Loucy (cell line): Measurements from ENCODE around the gene LRP10.

ENCODE experiments used
- H2AFZ ChIP-seq: fragments of 200-600 bp; sonication (generic); 2 replicates; pipeline ENCODE4 v1.6.0; 2016; ENCODE audit warnings: antibody characterized with exemption, mild to moderate bottlenecking, low read length, moderate library complexity
- H3F3A ChIP-seq: fragments of 200-600 bp; 2 replicates; pipeline ENCODE4 v1.6.0; 2016; ENCODE audit warnings: antibody characterized with exemption, low read depth, mild to moderate bottlenecking
- H3K27me3 ChIP-seq: fragments of 200-600 bp; sonication (generic); 2 replicates; pipeline ENCODE4 v1.6.1; 2014; ENCODE audit warnings: low read length, mild to moderate bottlenecking; ENCODE audit not compliant: insufficient read depth, poor library complexity, severe bottlenecking
- H3K36me3 ChIP-seq: fragments of 200-600 bp; sonication (generic); 2 replicates; pipeline ENCODE4 v1.6.1; 2016; ENCODE audit warnings: low read length; ENCODE audit not compliant: insufficient read depth
- H3K4me1 ChIP-seq: fragments of 200-600 bp; sonication (generic); 2 replicates; pipeline ENCODE4 v1.5.1; 2014; ENCODE audit warnings: low read length, mild to moderate bottlenecking; ENCODE audit not compliant: insufficient read depth, poor library complexity, severe bottlenecking
- H3K4me2 ChIP-seq: fragments of 200-600 bp; sonication (generic); 2 replicates; pipeline ENCODE4 v1.6.0; 2014; ENCODE audit warnings: antibody characterized with exemption, low read length, low read depth, mild to moderate bottlenecking; ENCODE audit not compliant: poor library complexity, severe bottlenecking
- H3K4me3 ChIP-seq: fragments of 200-600 bp; sonication (generic); 2 replicates; pipeline ENCODE4 v1.5.1; 2014; ENCODE audit warnings: low read length, mild to moderate bottlenecking, mixed read lengths; ENCODE audit not compliant: poor library complexity, severe bottlenecking
- H3K79me2 ChIP-seq: fragments of 200-600 bp; sonication (generic); 2 replicates; pipeline ENCODE4 v1.6.1; 2014; ENCODE audit warnings: low read length; ENCODE audit not compliant: insufficient read depth
- H3K9ac ChIP-seq: fragments of 200-600 bp; sonication (generic); 2 replicates; pipeline ENCODE4 v1.6.0; 2014; ENCODE audit warnings: mild to moderate bottlenecking, low read depth, low read length, moderate library complexity; ENCODE audit not compliant: poor library complexity, severe bottlenecking
- H3K9me2 ChIP-seq: fragments of 200-600 bp; sonication (generic); replicated peaks from 2 replicates; pipeline ENCODE4 v1.6.1; 2016; ENCODE audit warnings: low read depth, low read length, mixed read lengths
- H3K9me3 ChIP-seq: fragments of 200-600 bp; sonication (generic); 2 replicates; pipeline ENCODE4 v1.6.1; 2014; ENCODE audit warnings: mild to moderate bottlenecking, antibody characterized with exemption, low read length, low read depth; ENCODE audit not compliant: insufficient read depth
- H4K20me1 ChIP-seq: fragments of 200-600 bp; sonication (generic); 2 replicates; pipeline ENCODE4 v1.6.0; 2014; ENCODE audit warnings: antibody characterized with exemption, low read length, mild to moderate bottlenecking; ENCODE audit not compliant: insufficient read depth, poor library complexity, severe bottlenecking
- CTCF ChIP-seq: fragments of 200-600 bp; sonication (generic); conservative IDR thresholded peaks from 2 replicates; pipeline ENCODE4 v1.5.1; 2014; ENCODE audit warnings: mild to moderate bottlenecking, antibody characterized with exemption, low read length
- EZH2phosphoT487 ChIP-seq: fragments of 200-600 bp; IDR thresholded peaks from 2 replicates; pipeline ENCODE4 v1.6.1; 2018; ENCODE audit warnings: antibody characterized with exemption, mild to moderate bottlenecking, moderate library complexity, borderline replicate concordance

LRP10 gene

GRCh38 chr14:22926316-22926715, 54.8 kb downstream of the LRP10 start:
- H3K4me2 ChIP-seq = peak overlapping the region; percentile 92
- no peaks in the 10 kb centered on the region for H3K9me3 ChIP-seq
- H3K27me3 ChIP-seq = no peaks in the 10 kb centered on the region
- peaks cover 34% of the 10 kb centered on the region for H3K79me2 ChIP-seq
- no peaks in the 10 kb centered on the region for H3K9me2 ChIP-seq
- no peaks in the 10 kb centered on the region for H4K20me1 ChIP-seq
- H3F3A ChIP-seq = no peaks in the 10 kb centered on the region
- H3K4me3 ChIP-seq = peak overlapping the region; percentile 12
- peaks cover 28% of the 10 kb centered on the region; the same call in 1 of the 2 replicates for H3K36me3 ChIP-seq
- TF ChIP-seq CTCF (no peak), EZH2phosphoT487 (no peak)
- peaks cover 11% of the 10 kb centered on the region for H3K4me1 ChIP-seq
- H3K9ac ChIP-seq = no peak overlapping the region
- H2AFZ ChIP-seq = no peak overlapping the region

GRCh38 chr14:22928237-22929103, 56.9 kb downstream of the LRP10 start:
- H3K9ac ChIP-seq = peak overlapping the region; percentile 86
- H3K4me2 ChIP-seq = peak overlapping the region; percentile 92
- H3K4me1 ChIP-seq = peaks cover 11% of the 10 kb centered on the region
- TF ChIP-seq CTCF (no peak), EZH2phosphoT487 (no peak)
- H3F3A ChIP-seq = no peaks in the 10 kb centered on the region
- peaks cover 14% of the 10 kb centered on the region; the same call in 1 of the 2 replicates for H3K36me3 ChIP-seq
- H3K79me2 ChIP-seq = peaks cover 34% of the 10 kb centered on the region
- H3K27me3 ChIP-seq = no peaks in the 10 kb centered on the region
- H3K9me3 ChIP-seq = no peaks in the 10 kb centered on the region
- H4K20me1 ChIP-seq = no peaks in the 10 kb centered on the region
- peak overlapping the region; percentile 86 for H2AFZ ChIP-seq
- peak overlapping the region; percentile 90 for H3K4me3 ChIP-seq
- H3K9me2 ChIP-seq = no peaks in the 10 kb centered on the region

GRCh38 chr14:22929104-22929960, 57.8 kb downstream of the LRP10 start, which contains the start of gene PRMT5:
Gene PRMT5 (minus strand): TSS chr14:22929376. CDS start chr14:22929361, 15 bp downstream.
- H3K9me2 ChIP-seq = no peaks in the 10 kb centered on the region
- H3K36me3 ChIP-seq = peaks cover 6% of the 10 kb centered on the region; the same call in 1 of the 2 replicates

More at GRCh38 chr14:22929104-22929960, 57.8 kb downstream of the LRP10 start, which contains the start of gene PRMT5:
- no peaks in the 10 kb centered on the region for H4K20me1 ChIP-seq
- H3K27me3 ChIP-seq = no peaks in the 10 kb centered on the region
- no peaks in the 10 kb centered on the region for H3K9me3 ChIP-seq
- H3K4me2 ChIP-seq = peak within 1 kb of the TSS; percentile 99
- H3K9ac ChIP-seq = peak within 1 kb of the TSS; percentile 86
- peaks cover 11% of the 10 kb centered on the region for H3K4me1 ChIP-seq
- H3K79me2 ChIP-seq = peaks cover 34% of the 10 kb centered on the region
- H3K4me3 ChIP-seq = peak within 1 kb of the TSS; percentile 90
- H2AFZ ChIP-seq = peak within 1 kb of the TSS; percentile 86
- TF ChIP-seq CTCF (no peak), EZH2phosphoT487 (no peak)
- H3F3A ChIP-seq = no peaks in the 10 kb centered on the region
